ENCODE results near the gene ZFR. TPM values are rescaled to one million over a fixed set of nuclear protein-coding genes. Genes with fewer than 3 reads are reported as not detected.

ZFR gene
- total RNA-seq, 1 donor: 122 TPM

GRCh38 chr5:32445287-32445758, 783 bp upstream of the ZFR start:
- H3K4me3 ChIP-seq (ENCODE audit: low read depth, low read length): no peak overlapping the region
- no peak for DNase-seq (ENCODE audit: low read depth)
- TF ChIP-seq, protein P1, sequence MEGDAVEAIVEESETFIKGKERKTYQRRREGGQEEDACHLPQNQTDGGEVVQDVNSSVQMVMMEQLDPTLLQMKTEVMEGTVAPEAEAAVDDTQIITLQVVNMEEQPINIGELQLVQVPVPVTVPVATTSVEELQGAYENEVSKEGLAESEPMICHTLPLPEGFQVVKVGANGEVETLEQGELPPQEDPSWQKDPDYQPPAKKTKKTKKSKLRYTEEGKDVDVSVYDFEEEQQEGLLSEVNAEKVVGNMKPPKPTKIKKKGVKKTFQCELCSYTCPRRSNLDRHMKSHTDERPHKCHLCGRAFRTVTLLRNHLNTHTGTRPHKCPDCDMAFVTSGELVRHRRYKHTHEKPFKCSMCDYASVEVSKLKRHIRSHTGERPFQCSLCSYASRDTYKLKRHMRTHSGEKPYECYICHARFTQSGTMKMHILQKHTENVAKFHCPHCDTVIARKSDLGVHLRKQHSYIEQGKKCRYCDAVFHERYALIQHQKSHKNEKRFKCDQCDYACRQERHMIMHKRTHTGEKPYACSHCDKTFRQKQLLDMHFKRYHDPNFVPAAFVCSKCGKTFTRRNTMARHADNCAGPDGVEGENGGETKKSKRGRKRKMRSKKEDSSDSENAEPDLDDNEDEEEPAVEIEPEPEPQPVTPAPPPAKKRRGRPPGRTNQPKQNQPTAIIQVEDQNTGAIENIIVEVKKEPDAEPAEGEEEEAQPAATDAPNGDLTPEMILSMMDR (IDR thresholded peaks at IDR 0.05; ENCODE audit: insufficient read depth, low read depth, low read length): no peak

DNA sequence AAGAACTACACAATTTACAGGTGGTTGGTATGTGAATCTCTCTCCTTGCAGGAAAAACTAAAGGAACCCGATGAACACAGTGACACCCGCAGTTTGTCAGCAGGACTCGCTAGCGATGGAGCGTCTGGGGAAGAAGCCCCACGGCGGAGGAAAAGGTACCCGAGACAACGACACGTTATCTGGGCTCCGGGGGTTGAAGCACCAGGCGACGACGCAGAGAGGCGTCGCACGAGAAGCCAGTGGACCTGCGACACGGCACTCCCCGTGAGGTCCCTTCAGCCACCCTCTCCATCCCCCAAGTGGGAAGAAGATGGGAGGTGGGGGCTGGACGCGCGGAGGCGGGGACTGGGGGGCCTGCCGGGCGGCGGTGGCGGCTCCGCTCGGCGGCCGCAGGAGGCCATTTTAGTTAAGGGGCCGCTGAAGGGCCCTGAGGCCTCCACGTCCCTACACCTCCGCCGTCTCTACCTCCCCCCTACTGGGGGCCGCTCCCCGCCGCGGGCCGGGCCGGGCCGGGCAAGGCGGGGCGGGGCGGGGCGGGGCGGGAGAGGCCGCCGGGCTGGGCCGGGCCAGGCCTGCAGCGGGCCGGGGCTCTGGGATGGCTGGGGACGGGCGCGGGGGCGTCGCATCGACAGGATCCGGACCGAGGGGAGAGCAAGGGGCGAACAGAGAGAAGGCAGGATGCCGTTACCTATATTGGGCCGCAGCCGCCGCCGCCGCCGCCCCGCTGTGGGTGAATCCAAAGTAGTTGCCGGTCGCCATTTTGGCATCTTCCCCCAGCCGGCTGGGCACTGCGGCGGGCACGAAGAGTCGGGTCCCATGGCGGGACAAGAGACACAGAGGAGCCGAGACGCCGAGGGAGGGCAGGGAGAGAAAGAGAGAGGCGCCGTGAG, 754 bp downstream of the ZFR start:
- TF ChIP-seq, protein P1 (IDR thresholded peaks at IDR 0.05; ENCODE audit: insufficient read depth, low read depth, low read length): no peak
- peak overlapping the region; percentile 80 for H3K4me3 ChIP-seq (ENCODE audit: low read depth, low read length)
- peak; percentile 37 for DNase-seq (ENCODE audit: low read depth)

DNA sequence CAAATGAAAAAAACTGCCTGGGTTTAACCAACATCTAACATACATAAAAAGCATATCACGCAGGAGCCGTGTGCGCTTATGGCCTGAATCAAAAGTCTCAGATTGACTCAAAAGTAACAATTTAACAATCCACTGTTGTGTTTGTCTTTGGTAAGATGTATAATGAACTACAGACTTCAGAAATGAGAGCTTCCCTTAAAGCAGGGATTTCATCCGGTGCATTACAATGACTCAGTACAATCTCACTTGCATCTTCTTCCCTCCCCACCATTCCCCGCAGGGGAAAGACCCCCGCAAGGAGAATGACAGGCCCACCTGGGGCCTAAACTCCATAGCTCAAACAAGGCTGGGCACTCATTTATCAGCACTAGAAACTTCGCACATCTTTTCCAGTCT, 1.4 kb downstream of the ZFR start:
- H3K4me3 ChIP-seq (ENCODE audit: low read depth, low read length): peak overlapping the region; percentile 80
- peak; percentile 39 for DNase-seq (ENCODE audit: low read depth)
- TF ChIP-seq, protein P1 (IDR thresholded peaks at IDR 0.05; ENCODE audit: insufficient read depth, low read depth, low read length): no peak

DNA sequence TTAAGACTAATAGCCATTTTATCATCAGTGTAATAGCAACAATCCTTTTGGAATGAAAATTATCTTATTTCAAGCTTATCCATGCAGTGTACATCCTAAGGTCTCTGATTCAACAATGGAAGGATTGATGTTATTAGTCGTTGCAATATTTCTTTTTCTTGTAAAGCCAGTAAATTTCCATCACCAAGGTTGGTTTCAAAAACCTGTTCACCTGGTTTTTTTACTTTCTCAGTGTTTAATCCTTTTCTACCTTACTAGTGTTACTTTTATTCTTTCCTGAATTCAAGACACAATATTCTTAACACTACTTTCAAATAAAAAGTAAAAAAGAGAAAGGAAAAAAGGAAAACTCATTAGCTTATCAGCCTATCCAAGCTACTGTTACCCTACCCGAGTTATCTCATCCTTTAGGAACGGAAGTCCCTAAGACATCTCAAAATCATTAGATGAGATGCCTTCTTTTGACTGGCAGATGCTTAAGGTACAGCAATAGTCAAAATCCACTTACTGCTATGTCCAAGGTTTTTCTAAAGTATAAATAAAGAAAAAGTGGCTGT, 5.4 kb downstream of the ZFR start:
- DNase-seq (ENCODE audit: low read depth): no peak
- TF ChIP-seq, protein P1 (IDR thresholded peaks at IDR 0.05; ENCODE audit: insufficient read depth, low read depth, low read length): no peak
- no peak overlapping the region for H3K4me3 ChIP-seq (ENCODE audit: low read depth, low read length)

- DNase-seq (ENCODE audit: low read depth): no peak
- H3K4me3 ChIP-seq (ENCODE audit: low read depth, low read length): no peak overlapping the region
- TF ChIP-seq, protein P1 (IDR thresholded peaks at IDR 0.05; ENCODE audit: insufficient read depth, low read depth, low read length): no peak
Observed at GRCh38 chr5:32436553-32437242, 7.8 kb downstream of the ZFR start.

DNA sequence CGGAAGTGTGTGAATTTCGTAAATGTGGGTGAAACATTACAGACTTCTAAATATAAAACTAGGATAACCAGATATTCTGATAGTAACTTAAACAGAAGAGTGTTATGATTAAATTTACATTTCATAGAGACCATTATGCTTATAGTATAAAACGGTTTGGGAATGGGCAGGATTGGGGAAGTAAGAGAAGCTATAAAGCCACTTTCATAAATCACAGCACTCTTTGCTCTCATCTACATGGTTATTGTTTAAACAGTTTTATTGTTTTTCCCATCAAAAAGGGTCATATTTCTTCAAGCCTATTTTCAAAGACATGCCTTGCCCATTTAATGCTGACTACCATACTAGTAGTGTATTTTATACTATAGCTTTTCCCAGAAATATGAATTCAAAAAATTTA, 9.2 kb downstream of the ZFR start:
- DNase-seq (ENCODE audit: low read depth): no peak
- TF ChIP-seq, protein P1 (IDR thresholded peaks at IDR 0.05; ENCODE audit: insufficient read depth, low read depth, low read length): no peak
- H3K4me3 ChIP-seq (ENCODE audit: low read depth, low read length): no peak overlapping the region
